GM12878 (cell line): ENCODE data around the gene NECAB3. TPM values are rescaled to one million over a fixed set of nuclear protein-coding genes. Genes with fewer than 3 reads are reported as not detected.

Source experiments
- ATAC-seq: fragments of 200-7000 bp; cut with Tn5 transposase; 3 replicates; pipeline ENCODE4 v1.9.1; 2020; ENCODE audit warnings: mild to moderate bottlenecking, moderate library complexity
- BruUV-seq: library from RNA; stranded (reverse); fragments of 400-500 nt; replicated peaks from 2 replicates; lab custom pipeline; 2021; lab: Mats Ljungman, UMichigan
- CTCF ChIA-PET: fragments of 300-600 bp; sonication (Branson Sonifier 250); formaldehyde crosslinking; extraction: SDS; loops from one replicate; lab custom pipeline; 2021; ENCODE audit warnings: inconsistent platforms; lab: Yijun Ruan, JAX
- POLR2A ChIA-PET: fragments of 350-600 bp; formaldehyde crosslinking; extraction: SDS; loops from one replicate; lab custom pipeline; 2021; ENCODE audit warnings: inconsistent platforms; lab: Charles Lee
- RAD21 ChIA-PET: fragments of 300-600 bp; sonication (Branson Sonifier 250); formaldehyde crosslinking; loops from one replicate; lab custom pipeline; 2023; ENCODE audit warnings: antibody characterized with exemption; ENCODE audit not compliant: unreplicated experiment; lab: Charles Lee
- SMC1A ChIA-PET: fragments of 300-600 bp; sonication (Branson Sonifier 250); formaldehyde crosslinking; loops from one replicate; lab custom pipeline; 2023; ENCODE audit not compliant: unreplicated experiment, uncharacterized antibody; lab: Charles Lee
- DNase-seq: peaks from one replicate; pipeline ENCODE4 v3.0.0-alpha.2; 2011; ENCODE audit warnings: low read depth, low spot score
- FAIRE-seq: peaks from 3 replicates; lab custom pipeline; 2011; peaks lifted over from hg19 to GRCh38; lab: Jason Lieb, UNC
- H2AFZ ChIP-seq: 2 replicates; pipeline ENCODE4 v1.6.0; 2011; ENCODE audit warnings: low read depth, low read length, control low read depth; ENCODE audit not compliant: control insufficient read depth
- H3K27ac ChIP-seq: 2 replicates; pipeline ENCODE4 v1.5.1; 2011; ENCODE audit warnings: control low read depth; ENCODE audit not compliant: control insufficient read depth, insufficient read depth
- H3K27me3 ChIP-seq, 2 experiments: replicated peaks in 1 of 2; 2 replicates each; pipeline versions ENCODE4 v1.6.0 to v1.6.1; 2011; ENCODE audit warnings: low read length in 1 of 2; ENCODE audit not compliant: control insufficient read depth in 2 of 2, insufficient read depth in 2 of 2
- H3K36me3 ChIP-seq, 2 experiments: 2 replicates each; pipeline ENCODE4 v1.5.1; 2011; ENCODE audit warnings: low read length in 1 of 2; ENCODE audit not compliant: control insufficient read depth in 2 of 2, insufficient read depth in 2 of 2
- H3K4me1 ChIP-seq: 2 replicates; pipeline ENCODE4 v1.6.1; 2011; ENCODE audit warnings: mild to moderate bottlenecking, low read length, moderate library complexity, mixed read lengths; ENCODE audit not compliant: control insufficient read depth, insufficient read depth
- H3K4me2 ChIP-seq: 2 replicates; pipeline ENCODE4 v1.6.0; 2011; ENCODE audit warnings: control low read depth; ENCODE audit not compliant: control insufficient read depth, insufficient read depth
- H3K4me3 ChIP-seq: fragments of 200-600 bp; sonication (generic); 2 replicates; pipeline ENCODE4 v1.5.1; 2016
- H3K79me2 ChIP-seq: 2 replicates; pipeline ENCODE4 v1.6.0; 2011; ENCODE audit warnings: low read length; ENCODE audit not compliant: control insufficient read depth, insufficient read depth
- H3K9ac ChIP-seq: 2 replicates; pipeline ENCODE4 v1.8.0; 2011; ENCODE audit warnings: low read length, control low read depth, mixed read lengths; ENCODE audit not compliant: control insufficient read depth, insufficient read depth
- H3K9me3 ChIP-seq: replicated peaks from 3 replicates; pipeline ENCODE4 v1.5.1; 2011; ENCODE audit warnings: mild to moderate bottlenecking, low read length; ENCODE audit not compliant: control insufficient read depth, insufficient read depth
- H4K20me1 ChIP-seq: 2 replicates; pipeline ENCODE4 v1.6.0; 2011; ENCODE audit not compliant: control insufficient read depth, insufficient read depth
- SPI1 ChIP-seq: IDR thresholded peaks from 2 replicates; pipeline ENCODE4 v1.6.1; 2011; ENCODE audit warnings: low read depth, mild to moderate bottlenecking, low read length, moderate library complexity, borderline replicate concordance; ENCODE audit not compliant: insufficient read depth
- TAF1 ChIP-seq: IDR thresholded peaks from 2 replicates; pipeline ENCODE4 v1.6.1; 2011; ENCODE audit warnings: mild to moderate bottlenecking, low read depth, low read length, borderline replicate concordance
- WGBS: methylation state at CpG from one replicate; pipeline ENCODE4 v1.1.6; 2016; ENCODE audit warnings: low lambda C conversion rate; ENCODE audit not compliant: insufficient replicate concordance, insufficient coverage; ENCODE audit errors: missing lambda C conversion rate; 5-methylcytosine and 5-hydroxymethylcytosine counted together
- in situ Hi-C: fragments of 300-500 bp; cut with MboI; formaldehyde crosslinking; loops from 9 replicates; pipeline ENCODE4 v1.14.3; 2018; ENCODE audit warnings: mixed read lengths
- intact Hi-C: fragments of 100-400 bp; cut with micrococcal nuclease; formaldehyde crosslinking; loops from one replicate; pipeline ENCODE4 v1.14.2; 2022; ENCODE audit not compliant: unreplicated experiment
- polyA plus RNA-seq, 11 experiments: library from polyadenylated mRNA; depleted of rRNA in 4 of 11; unstranded in 6 of 11; stranded (reverse) in 5 of 11; fragments of >200 nt; fragmentation: Nextera tagmentation in 4 of 11; fragmentation: Illumina TruSeq in 1 of 11; extraction: Ambion mirVana in 4 of 11; extraction: Trizol in 1 of 11; gene quantifications; 1 replicate in 1 of 11; 2 replicates in 10 of 11; pipeline versions ENCODE4 v1.2.1 to v1.2.3, GENCODE V29; 2011 to 2016; ENCODE audit warnings: inconsistent platforms in 2 of 11, missing spikeins in 2 of 11, low read depth in 1 of 11
- total RNA-seq, 4 experiments: library from RNA; depleted of rRNA in 3 of 4; stranded (reverse); fragments of >200 nt in 3 of 4; fragmentation: Illumina TruSeq in 1 of 4; extraction: Trizol in 1 of 4; gene quantifications; 2 replicates each; pipeline versions ENCODE4 v1.2.1 to v1.2.3, GENCODE V29; 2013 to 2021
- TF ChIP-seq, protein P1 (sequence below): fragments of 450-650 bp; IDR thresholded peaks from 2 replicates; pipeline ENCODE4 v1.6.1; 2016; ENCODE audit warnings: mild to moderate bottlenecking
- TF ChIP-seq, protein P2 (sequence below): fragments of 450-650 bp; IDR thresholded peaks from 2 replicates; pipeline ENCODE4 v1.6.1; 2017; ENCODE audit warnings: borderline replicate concordance

The NECAB3 gene
- total and polyA plus RNA-seq, 10 of the 15 experiments (the other 5 are each of a cell fraction or from before 2014, with no cell fraction given), result 0.21 to 17.0 (median 7.2) TPM

GRCh38 chr20:33687370-33687915, 13.2 kb upstream of the NECAB3 start:
- Histone ChIP-seq H3K27ac (no peak overlapping the region), H3K4me2 (no peak overlapping the region), H3K4me1 (peaks cover 26% of the 10 kb centered on the region), H3K9ac (no peak overlapping the region), H4K20me1 (no peaks in the 10 kb centered on the region), H3K27me3 (no peaks in the 10 kb centered on the region), H3K36me3 (no peaks in the 10 kb centered on the region), H3K9me3 (no peaks in the 10 kb centered on the region)
- POLR2A ChIA-PET, result interaction anchor here (1.1 kb wide), 1 partner anchor 22 kb away, joined by 3 read pairs; no protein-coding TSS in a partner anchor
- no peak for FAIRE-seq
- intact Hi-C loops (loop anchor here (5.0 to 10.0 kb wide), 2 partner anchors 90 to 307 kb away; partner anchors contain the start of gene RALY), in situ Hi-C loops (no loop called here)
- no peak for ATAC-seq
- DNase-seq, result no peak
- CTCF ChIA-PET, result interaction anchor here (1.1 to 5.6 kb wide), 2 partner anchors 20 to 196 kb away, joined by 3 to 38 read pairs; partner anchors contain the start of gene ACTL10
- 89% methylated on average over 8 of the region's 8 CpGs for WGBS
- TF ChIP-seq, protein P1, sequence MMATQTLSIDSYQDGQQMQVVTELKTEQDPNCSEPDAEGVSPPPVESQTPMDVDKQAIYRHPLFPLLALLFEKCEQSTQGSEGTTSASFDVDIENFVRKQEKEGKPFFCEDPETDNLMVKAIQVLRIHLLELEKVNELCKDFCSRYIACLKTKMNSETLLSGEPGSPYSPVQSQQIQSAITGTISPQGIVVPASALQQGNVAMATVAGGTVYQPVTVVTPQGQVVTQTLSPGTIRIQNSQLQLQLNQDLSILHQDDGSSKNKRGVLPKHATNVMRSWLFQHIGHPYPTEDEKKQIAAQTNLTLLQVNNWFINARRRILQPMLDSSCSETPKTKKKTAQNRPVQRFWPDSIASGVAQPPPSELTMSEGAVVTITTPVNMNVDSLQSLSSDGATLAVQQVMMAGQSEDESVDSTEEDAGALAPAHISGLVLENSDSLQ, result peak; percentile 34; the same call in 1 of the 2 replicates
- TF ChIP-seq SPI1 (peak; percentile 71), TAF1 (no peak)
- TF ChIP-seq, protein P2, sequence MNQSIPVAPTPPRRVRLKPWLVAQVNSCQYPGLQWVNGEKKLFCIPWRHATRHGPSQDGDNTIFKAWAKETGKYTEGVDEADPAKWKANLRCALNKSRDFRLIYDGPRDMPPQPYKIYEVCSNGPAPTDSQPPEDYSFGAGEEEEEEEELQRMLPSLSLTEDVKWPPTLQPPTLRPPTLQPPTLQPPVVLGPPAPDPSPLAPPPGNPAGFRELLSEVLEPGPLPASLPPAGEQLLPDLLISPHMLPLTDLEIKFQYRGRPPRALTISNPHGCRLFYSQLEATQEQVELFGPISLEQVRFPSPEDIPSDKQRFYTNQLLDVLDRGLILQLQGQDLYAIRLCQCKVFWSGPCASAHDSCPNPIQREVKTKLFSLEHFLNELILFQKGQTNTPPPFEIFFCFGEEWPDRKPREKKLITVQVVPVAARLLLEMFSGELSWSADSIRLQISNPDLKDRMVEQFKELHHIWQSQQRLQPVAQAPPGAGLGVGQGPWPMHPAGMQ, result no peak
- TF ChIP-seq, all 136 proteins: peak for 2
- Histone ChIP-seq H2AFZ (no peak overlapping the region), H3K79me2 (peaks cover 26% of the 10 kb centered on the region), H3K4me3 (no peak overlapping the region)
- ChIA-PET SMC1A (interaction anchor here (1.5 kb wide), 1 partner anchor 12 kb away, joined by 5 read pairs; no protein-coding TSS in a partner anchor), RAD21 (interaction anchor here (0.9 to 1.9 kb wide), 3 partner anchors 19 to 91 kb away, joined by 3 to 5 read pairs (median 4); partner anchors contain the start of gene PXMP4)
- no TSS peak for BruUV-seq
